Muscle layer of duodenum (tissue), 2 donors: ENCODE data around the gene GRK5.

Experiments
- H3K27ac ChIP-seq: one replicate; pipeline ENCODE4 v1.7.0; 2013; ENCODE audit warnings: mild to moderate bottlenecking, low read length
- H3K27me3 ChIP-seq: one replicate; pipeline ENCODE4 v1.7.0; 2013; ENCODE audit warnings: low read depth, mild to moderate bottlenecking, control low read depth, low read length
- H3K36me3 ChIP-seq, 2 donors: one replicate each; pipeline ENCODE4 v1.7.0; 2013; ENCODE audit warnings: low read length in 2 of 2, control low read depth in 1 of 2, mild to moderate bottlenecking in 1 of 2; ENCODE audit not compliant: insufficient read depth in 2 of 2, control insufficient read depth in 1 of 2
- H3K4me1 ChIP-seq, 2 donors: one replicate each; pipeline ENCODE4 v1.7.0; 2013; ENCODE audit warnings: low read length in 2 of 2, mild to moderate bottlenecking in 2 of 2, control low read depth in 1 of 2, moderate library complexity in 1 of 2; ENCODE audit not compliant: insufficient read depth in 2 of 2, control insufficient read depth in 1 of 2
- H3K4me3 ChIP-seq, 2 donors: one replicate each; pipeline ENCODE4 v1.7.0; 2013; ENCODE audit warnings: low read length in 2 of 2, low read depth in 1 of 2, mild to moderate bottlenecking in 1 of 2
- H3K9me3 ChIP-seq, 2 donors: one replicate each; pipeline ENCODE4 v1.7.0; 2013; ENCODE audit warnings: low read length in 2 of 2, control low read depth in 1 of 2, mild to moderate bottlenecking in 1 of 2; ENCODE audit not compliant: control insufficient read depth in 1 of 2
- donor health status: healthy.

GRK5 gene

DNA sequence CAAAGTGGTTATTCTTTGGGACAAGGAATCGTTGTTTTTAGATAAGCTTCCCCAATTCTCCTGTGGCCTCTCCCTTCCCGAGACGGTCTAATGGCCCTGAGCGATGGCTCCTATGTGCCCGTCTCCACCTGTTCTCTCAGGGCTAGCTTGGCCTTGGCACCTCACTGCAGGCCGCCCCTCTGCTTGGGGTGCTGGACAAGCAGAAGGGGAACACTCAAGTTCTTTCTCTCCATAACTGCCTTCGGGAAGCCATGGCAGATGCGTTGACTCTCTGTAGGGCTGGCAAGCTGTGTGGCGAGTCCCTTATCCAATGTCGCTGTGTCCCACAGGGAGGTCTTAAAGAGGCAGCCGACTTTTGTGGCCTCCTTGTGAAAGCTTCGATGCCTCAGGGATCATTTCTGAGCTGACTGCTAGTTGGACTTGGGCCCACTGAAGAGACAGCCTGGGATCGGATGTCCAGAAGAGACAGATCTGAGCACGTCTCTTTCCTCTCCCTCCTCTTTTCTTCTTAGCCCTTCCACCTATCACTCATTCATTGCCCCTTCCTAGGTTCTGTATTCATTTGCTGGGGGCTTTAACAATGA, 70.8 kb downstream of the GRK5 start:
- Histone ChIP-seq H3K27me3 (no peaks in the 10 kb centered on the region), H3K36me3 (no peaks in the 10 kb centered on the region), H3K4me3 (no peak overlapping the region), H3K27ac (no peak overlapping the region), H3K4me1 (peaks cover 19 to 28% of the 10 kb centered on the region in 2 donors), H3K9me3 (no peaks in the 10 kb centered on the region)

DNA sequence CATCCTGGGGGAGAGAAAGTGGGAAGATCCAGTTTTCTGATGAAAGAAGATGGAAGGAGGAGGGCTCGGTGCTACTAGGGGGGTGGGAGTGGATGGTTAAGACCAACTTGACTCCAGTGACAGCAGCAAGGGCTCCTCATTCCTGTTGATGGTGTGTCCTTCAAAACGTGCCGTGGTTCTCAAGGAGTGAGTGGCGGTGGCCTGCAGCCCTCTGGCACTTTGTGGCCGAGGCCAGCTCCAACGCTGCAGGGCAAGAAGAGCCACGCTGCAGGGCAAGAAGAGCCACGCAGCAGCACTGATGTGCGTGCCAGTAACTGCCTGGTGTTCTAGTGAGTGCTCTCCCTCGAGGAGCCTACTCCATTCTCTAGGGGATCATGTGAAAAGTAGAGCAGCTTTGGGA, 72.1 kb downstream of the GRK5 start:
- Histone ChIP-seq H3K36me3 (no peaks in the 10 kb centered on the region), H3K27me3 (no peaks in the 10 kb centered on the region), H3K27ac (no peak overlapping the region), H3K9me3 (no peaks in the 10 kb centered on the region), H3K4me1 (peaks cover 22 to 29% of the 10 kb centered on the region in 2 donors), H3K4me3 (no peak overlapping the region)

DNA sequence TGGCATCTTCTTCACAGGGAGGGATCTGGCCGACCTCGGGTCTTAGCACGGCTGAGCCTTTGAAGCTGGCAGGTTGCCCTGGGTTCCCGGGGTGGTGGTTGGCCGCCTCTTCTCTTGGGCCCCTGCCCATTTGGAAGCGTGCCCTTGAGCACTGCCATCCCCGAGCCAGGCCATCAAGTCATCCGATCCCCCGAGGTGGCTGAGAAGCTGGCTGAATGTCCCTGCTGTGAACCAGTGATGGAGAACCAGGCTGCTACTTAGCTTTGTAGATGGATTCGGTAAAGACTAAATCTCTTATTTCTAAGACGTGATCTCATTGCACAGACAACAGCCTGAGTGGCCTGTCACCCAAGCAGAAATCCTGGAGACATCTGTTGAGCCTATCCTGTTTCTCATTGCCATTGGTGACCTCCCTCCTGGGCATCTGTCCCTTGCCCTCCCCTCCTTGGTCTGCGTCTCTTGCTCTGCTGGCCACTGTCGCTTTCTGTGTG, 74.3 kb downstream of the GRK5 start:
- H3K9me3 ChIP-seq: no peaks in the 10 kb centered on the region
- no peak overlapping the region for H3K27ac ChIP-seq
- peaks cover 30 to 33% of the 10 kb centered on the region in 2 donors for H3K4me1 ChIP-seq
- H3K36me3 ChIP-seq: no peaks in the 10 kb centered on the region
- no peaks in the 10 kb centered on the region for H3K27me3 ChIP-seq
- H3K4me3 ChIP-seq: no peak overlapping the region

DNA sequence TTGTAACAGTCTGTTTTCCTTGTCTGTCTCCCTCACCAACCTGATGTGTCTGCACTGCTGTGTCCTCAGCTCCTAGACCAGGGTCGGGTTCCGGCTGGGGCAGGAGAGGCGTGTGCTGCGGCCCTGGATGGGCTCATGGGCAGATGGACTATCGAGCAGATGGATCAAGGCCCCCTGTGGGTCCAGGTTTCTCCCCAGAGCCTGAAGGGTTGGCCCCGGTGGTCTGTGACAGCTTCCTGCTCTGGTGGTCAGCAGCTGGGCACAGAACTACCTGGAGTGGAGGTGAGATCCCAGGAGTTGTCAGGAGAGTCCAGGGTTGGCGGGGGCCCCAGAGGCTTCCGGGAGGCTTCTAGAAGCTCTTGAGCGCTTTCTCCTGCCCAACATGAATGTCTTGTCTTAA, 75.1 kb downstream of the GRK5 start:
- Histone ChIP-seq H3K9me3 (no peaks in the 10 kb centered on the region), H3K4me3 (no peak overlapping the region), H3K27ac (no peak overlapping the region), H3K4me1 (peaks cover 30 to 33% of the 10 kb centered on the region in 2 donors), H3K27me3 (no peaks in the 10 kb centered on the region), H3K36me3 (no peaks in the 10 kb centered on the region)

DNA sequence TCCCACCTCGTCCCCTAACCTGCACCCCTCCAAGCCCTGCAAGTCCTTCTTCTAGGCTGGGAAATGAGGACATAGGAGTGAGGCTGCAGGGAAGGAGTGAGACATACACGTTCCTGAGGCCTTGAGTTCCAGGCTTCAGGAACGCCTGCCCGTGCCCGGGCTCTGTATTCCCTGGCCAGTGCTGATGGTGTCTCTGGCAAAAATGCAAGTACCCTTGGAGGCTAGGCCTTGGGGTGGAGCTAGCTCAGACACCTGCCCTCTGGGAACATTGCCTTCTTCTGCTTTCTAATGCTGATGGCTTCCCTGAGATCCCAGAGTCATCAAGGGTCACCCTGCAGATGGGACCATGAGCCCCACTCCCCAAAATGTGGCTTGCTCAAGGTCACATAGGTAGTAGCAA, 76.0 kb downstream of the GRK5 start:
- no peak overlapping the region for H3K27ac ChIP-seq
- H3K9me3 ChIP-seq: no peaks in the 10 kb centered on the region
- no peak overlapping the region for H3K4me3 ChIP-seq
- H3K36me3 ChIP-seq: no peaks in the 10 kb centered on the region
- no peaks in the 10 kb centered on the region for H3K27me3 ChIP-seq
- H3K4me1 ChIP-seq: peaks cover 32 to 39% of the 10 kb centered on the region in 2 donors

DNA sequence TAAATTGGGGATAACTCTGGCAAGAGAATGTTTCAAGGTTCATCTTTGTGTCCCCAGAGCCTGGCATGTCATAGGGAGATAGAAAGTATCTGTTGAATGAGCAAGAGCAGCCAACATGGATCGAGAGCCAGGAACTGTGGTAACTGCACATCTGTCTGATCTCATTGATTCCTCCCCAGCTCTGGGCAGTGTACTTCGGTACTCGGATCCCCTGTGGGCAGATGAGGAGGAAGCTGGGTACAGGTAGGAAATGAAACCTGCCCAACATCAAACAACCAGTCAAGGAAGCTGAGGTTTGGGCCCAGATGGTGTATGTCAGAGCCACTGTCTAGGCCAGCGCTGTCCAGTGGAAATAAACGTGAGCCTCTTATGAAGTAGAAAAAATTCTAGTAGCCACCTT, 76.4 kb downstream of the GRK5 start:
- H3K4me3 ChIP-seq: no peak overlapping the region
- no peaks in the 10 kb centered on the region for H3K27me3 ChIP-seq
- H3K9me3 ChIP-seq: no peaks in the 10 kb centered on the region
- H3K36me3 ChIP-seq: no peaks in the 10 kb centered on the region
- peaks cover 34 to 44% of the 10 kb centered on the region in 2 donors for H3K4me1 ChIP-seq
- H3K27ac ChIP-seq: no peak overlapping the region

DNA sequence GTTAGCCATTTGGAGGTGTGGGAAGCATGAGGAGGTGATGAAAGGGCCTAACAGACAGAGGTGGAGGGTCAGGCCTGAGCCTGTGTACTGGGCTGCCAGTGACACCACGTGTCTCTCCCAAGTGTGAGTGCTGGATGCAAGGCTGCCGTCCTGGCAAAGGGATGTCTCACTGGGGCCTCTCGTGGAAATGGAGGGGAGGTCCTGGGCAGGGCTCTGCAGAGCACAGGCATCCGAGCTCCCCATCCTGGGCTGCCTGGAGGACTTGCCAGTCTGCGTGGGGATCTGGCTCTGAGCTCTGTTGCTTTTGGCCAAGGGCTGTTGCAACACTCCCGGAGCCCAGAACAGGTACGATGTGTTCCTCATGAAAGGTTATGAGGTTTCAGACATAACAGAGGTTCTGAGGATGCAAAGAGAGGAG, 77.3 kb downstream of the GRK5 start:
- Histone ChIP-seq H3K4me1 (peaks cover 40 to 52% of the 10 kb centered on the region in 2 donors), H3K27me3 (no peaks in the 10 kb centered on the region), H3K9me3 (no peaks in the 10 kb centered on the region), H3K36me3 (no peaks in the 10 kb centered on the region), H3K4me3 (no peak overlapping the region), H3K27ac (peak overlapping the region; percentile 36)

DNA sequence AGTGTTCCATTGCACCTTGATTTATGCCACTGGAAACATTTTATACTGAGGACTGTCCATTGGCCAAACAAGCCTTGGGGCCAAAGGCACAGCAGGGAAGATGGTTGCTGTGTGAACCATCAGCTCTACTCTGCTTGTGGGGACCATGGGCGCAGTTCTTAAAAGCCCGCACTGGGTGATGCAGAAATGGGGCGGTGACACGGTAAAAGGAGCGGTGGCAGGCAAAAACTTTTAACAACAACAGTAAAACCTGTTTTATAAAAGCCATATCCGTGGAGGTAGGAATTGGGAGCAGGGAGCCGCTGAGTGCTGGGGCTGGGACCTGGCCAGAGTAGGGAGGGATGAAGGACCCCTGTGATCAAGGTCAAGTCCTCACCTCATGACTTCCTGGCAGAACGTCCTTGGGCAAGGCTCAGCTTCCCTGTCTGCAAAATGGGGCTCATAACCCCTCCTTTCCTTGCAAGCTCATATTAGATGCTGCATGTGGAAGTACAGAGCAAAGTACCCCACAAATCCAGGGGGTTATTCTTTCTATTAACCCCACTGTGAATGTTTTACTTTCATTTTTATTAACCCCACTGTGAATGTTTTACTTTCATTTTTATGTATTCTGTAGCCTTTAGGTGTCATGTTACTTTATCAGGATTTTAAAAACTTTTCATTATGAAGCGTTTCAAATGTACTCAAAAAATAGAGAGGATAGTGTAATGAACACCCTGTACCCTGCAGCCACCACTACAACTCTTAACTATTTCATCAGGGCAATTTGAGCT, 78.3 kb downstream of the GRK5 start:
- no peaks in the 10 kb centered on the region for H3K36me3 ChIP-seq
- no peak overlapping the region for H3K27ac ChIP-seq
- H3K4me3 ChIP-seq: no peak overlapping the region
- no peaks in the 10 kb centered on the region for H3K9me3 ChIP-seq
- H3K4me1 ChIP-seq: peaks cover 37 to 57% of the 10 kb centered on the region in 2 donors
- no peaks in the 10 kb centered on the region for H3K27me3 ChIP-seq

DNA sequence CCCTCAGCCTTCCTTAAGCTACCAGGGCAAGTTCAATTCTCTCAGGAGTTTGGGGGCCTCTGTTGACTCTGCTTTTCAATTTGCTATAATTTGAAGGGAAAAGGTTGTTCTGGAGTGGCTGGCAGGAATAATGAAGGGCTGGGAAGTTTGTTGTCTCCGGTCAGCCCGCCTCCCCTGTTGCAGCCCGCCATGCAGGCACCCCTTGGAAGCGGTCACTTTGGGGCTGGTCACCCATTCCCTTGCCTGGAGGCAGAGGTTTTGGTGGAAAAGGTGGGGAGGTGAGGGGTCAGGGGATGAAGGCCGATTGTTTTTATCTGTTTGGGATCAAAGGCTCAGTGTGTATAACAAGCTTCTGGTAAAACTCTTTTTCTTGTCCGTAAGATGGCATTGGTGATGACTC, 79.1 kb downstream of the GRK5 start:
- Histone ChIP-seq H3K4me1 (peaks cover 32 to 54% of the 10 kb centered on the region in 2 donors), H3K9me3 (no peaks in the 10 kb centered on the region), H3K27ac (no peak overlapping the region), H3K27me3 (no peaks in the 10 kb centered on the region), H3K36me3 (no peaks in the 10 kb centered on the region), H3K4me3 (no peak overlapping the region)

DNA sequence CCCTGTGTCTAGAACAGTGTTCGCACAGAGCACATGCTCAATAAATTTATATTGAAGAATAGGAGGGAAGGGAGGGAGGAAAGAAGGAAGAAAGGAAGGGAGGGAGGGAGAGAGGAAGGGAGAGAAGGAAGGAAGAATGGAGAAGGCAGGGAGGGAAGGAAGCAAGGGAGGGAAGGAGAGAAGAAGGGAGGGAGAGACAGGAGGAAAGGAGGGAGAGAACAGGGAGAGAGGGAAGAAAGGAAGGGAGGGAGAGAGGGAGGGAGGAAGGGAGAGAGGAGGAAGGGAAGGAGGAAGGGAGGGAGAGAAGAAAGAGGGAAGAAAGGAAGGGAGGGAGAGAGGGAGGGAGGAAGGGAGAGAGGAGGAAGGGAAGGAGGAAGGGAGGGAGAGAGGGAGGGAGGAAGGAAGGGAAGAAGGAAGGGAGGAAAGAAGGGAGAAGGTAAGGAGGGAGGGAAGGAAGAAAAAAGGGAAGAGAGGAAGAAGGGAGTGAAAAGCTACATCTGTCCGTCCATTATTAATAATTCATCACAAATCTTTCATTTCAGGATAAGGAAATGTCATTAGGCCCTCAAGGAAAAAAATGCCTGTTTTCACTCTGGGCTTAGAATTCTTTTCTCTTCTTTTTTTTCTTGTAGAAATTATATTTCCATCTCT, 79.7 kb downstream of the GRK5 start:
- no peaks in the 10 kb centered on the region for H3K9me3 ChIP-seq
- no peaks in the 10 kb centered on the region for H3K36me3 ChIP-seq
- H3K4me1 ChIP-seq: peaks cover 32 to 49% of the 10 kb centered on the region in 2 donors
- no peak overlapping the region for H3K4me3 ChIP-seq
- H3K27ac ChIP-seq: no peak overlapping the region
- H3K27me3 ChIP-seq: no peaks in the 10 kb centered on the region

DNA sequence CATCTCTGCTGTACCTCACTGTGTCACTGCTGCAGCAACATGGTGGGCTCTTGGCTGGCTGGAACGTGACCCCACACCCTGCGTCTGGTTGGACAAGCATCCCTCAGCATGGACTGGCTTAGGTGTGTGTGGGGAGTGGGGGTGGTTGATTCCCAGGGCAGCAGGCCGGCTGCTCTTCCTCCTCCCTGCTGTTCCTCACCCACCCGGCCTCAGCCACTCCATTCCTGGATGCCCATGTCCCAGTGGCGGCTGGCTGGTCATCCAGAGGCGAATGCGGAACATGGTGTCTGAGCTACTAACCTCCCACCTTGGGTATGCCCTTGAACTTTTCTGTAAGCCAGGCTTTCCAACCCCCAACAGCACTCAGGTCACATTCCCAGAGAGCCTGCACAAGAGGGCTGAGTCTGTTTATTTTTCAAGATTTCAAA, 81.2 kb downstream of the GRK5 start:
- Histone ChIP-seq H3K27me3 (no peaks in the 10 kb centered on the region), H3K4me1 (peaks cover 35 to 45% of the 10 kb centered on the region in 2 donors), H3K4me3 (no peak overlapping the region), H3K36me3 (no peaks in the 10 kb centered on the region), H3K9me3 (no peaks in the 10 kb centered on the region), H3K27ac (no peak overlapping the region)
